Suprapubic skin (tissue), 4 donors: ENCODE data around the gene F5.

Experiments used
- CTCF ChIP-seq, 2 donors: fragments of 200-600 bp in 1 of 2; fragments of 450-650 bp in 1 of 2; sonication (generic) in 1 of 2; IDR thresholded peaks; one replicate each; pipeline ENCODE4 v1.5.1; 2016 to 2019; ENCODE audit warnings: antibody characterized with exemption in 2 of 2, mild to moderate bottlenecking in 1 of 2, moderate library complexity in 1 of 2
- POLR2A ChIP-seq, 2 donors: fragments of 450-650 bp; IDR thresholded peaks; one replicate each; pipeline ENCODE4 v1.6.1; 2017; ENCODE audit warnings: antibody characterized with exemption in 2 of 2, mild to moderate bottlenecking in 2 of 2, moderate library complexity in 2 of 2
- POLR2AphosphoS5 ChIP-seq, 3 donors: sonication (generic); formaldehyde crosslinking; IDR thresholded peaks; one replicate each; pipeline ENCODE4 v1.6.1; 2017; ENCODE audit warnings: antibody characterized with exemption in 3 of 3

- TF ChIP-seq CTCF (IDR thresholded peaks at IDR 0.05) (no peak), POLR2AphosphoS5 (IDR thresholded peaks at IDR 0.05) (no peak), POLR2A (IDR thresholded peaks at IDR 0.05) (no peak)
These were observed 47.9 kb upstream of the F5 start for GRCh38 chr1:169634145-169634544.
